Dedifferentiated amniotic fluid mesenchymal stem cell (primary cell): Measurements from ENCODE around the gene PLCB4.
"Not testable (repeated sequence)": the region's sequence is repeated elsewhere in the genome, so short reads cannot be mapped to it uniquely, and the experiment has no call there.

ENCODE experiments used
- DNase-seq: peaks from one replicate; pipeline ENCODE4 v3.0.0-alpha.2; 2016; ENCODE audit errors: extremely low spot score

Gene PLCB4

DNA sequence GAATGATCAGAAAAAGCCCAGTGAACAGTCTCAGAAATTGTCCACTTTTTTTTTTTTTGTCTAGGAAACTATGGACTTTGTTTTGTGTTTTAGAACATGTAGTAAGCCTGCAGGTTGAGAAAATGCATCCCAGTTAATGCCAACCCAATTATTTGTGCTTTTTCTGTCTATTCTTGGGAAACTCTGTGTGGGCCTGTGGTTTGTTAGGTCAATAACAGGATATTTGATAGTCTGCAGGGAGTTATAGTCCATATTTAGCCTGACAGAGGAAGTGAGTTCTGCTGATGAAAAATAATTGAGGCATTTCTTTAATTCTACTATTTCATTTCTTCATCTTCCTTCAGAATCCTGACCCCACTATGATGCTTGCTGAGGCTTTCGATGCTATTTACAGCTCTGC, 291.5 kb downstream of the PLCB4 start:
- DNase-seq: no peak

DNA sequence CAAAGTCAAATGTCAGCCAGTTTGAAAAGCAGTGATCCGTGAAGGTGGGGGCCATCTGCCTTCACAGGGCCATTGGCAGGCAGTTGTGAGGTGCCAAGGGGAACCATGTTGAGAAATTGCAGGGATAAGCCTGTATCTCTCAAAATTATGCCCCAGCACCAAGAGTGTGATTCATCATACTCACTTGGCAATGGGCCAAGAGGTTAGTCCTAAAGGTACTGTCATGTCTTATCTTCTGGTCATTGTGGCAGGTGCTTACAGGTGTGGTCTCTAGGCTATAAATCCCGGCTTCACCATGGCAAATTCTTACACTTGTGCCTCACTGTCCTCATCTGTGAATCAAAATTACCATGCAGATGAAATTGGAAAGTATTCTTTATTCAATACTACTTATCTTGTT, 294.8 kb downstream of the PLCB4 start:
- DNase-seq: no peak

DNA sequence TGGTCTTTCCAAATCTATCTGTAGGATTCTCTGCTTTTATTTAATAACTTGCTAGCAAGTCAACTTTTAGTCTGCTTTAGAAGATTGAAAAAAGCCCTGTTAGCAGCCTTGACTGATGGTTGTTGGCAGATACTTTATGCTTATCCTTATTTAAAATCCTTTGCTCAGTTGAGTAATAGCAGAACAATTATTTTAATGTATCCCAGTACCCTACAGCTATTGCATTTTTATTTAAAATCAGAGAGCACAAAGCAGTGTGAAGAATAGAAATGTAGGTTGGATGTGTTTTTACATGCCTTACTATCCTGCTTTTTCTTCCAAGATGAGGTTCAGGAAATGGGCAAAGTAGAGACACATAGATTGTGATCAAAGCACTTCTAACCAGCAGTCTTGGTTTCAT, 298.4 kb downstream of the PLCB4 start:
- DNase-seq: no peak

DNA sequence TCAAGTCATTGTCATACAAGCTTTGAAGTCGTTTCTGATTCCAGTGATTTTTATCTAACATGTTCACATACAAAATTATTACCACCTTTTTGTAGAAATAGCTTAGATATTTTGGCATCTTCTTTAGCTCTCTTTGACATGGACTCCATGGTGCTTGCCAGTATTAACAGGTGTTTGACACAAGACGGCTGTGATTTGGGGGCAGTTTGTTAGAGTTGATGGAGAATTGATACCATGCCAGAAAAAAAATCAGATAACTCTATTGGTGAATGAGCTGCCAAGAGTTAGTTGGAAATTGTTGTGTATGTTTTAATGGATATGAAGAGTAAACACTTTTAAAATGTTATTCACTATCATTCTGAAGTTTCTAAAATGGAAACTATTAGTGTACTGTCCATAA, 298.9 kb downstream of the PLCB4 start:
- no peak for DNase-seq

DNA sequence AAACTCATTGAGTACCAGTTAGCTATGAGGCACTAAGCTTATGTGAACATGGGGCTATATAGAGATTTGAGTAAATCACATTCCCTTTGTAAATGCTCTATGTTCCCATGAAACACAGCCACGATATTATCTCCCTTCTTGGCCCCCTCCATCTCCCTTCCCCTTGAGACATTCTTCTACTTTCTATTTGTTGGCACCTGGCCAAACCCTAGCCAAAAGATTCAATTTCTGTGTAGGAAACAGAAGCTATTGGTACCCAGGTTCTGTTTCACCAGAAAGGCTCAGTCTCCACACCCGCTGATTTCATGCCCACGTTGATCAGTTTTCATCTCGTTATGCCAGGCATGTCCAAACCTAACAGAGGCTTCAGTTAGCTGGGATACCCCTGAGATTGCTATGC, 300.0 kb downstream of the PLCB4 start:
- DNase-seq: no peak

DNA sequence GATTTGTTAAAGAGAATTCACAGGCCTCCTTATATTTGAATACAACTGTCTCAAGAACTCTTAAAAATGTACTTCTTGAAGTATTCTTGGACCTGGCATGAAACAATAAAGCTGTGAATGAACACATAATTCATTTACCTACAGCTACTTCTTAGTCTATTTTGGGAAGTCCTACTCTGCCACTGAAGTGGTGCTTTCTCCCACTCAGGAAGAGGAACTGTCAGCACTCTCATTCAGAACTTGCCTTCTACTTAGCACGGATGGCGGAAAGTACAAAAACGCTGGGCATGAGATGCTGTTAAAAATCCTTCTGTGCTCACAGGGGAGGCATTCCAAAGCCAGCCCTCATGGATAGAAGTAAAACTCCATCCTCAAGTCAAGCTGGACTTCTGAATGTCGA, 300.7 kb downstream of the PLCB4 start:
- DNase-seq: no peak

DNA sequence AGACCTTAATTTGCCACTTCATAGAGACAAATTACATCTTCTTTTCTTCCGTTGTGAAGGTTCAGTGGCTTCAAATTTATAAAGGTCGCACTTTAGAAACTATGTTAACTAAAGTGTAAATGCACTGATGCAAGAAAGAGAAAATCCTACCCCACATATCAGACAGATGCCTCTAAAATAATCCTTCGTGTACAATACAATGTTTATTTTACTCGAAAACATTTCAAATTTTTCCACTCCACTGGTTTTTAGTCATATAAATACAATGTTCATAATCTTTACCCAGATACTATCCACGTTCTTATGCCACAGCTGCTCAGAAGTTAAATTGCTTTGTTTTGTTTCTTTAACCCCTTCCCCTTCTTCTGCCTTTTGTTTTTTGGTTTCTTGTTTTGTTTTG, 305.2 kb downstream of the PLCB4 start:
- peak; percentile 90 for DNase-seq

- peak; percentile 52 for DNase-seq
These were observed 305.6 kb downstream of the PLCB4 start for GRCh38 chr20:9374480-9374879.

GRCh38 chr20:9375221-9375681, 306.4 kb downstream of the PLCB4 start:
- peak; percentile 81 for DNase-seq

GRCh38 chr20:9377007-9377406, 308.1 kb downstream of the PLCB4 start:
- no peak for DNase-seq

GRCh38 chr20:9385345-9386310, 316.7 kb downstream of the PLCB4 start:
- not testable (repeated sequence) for DNase-seq

DNA sequence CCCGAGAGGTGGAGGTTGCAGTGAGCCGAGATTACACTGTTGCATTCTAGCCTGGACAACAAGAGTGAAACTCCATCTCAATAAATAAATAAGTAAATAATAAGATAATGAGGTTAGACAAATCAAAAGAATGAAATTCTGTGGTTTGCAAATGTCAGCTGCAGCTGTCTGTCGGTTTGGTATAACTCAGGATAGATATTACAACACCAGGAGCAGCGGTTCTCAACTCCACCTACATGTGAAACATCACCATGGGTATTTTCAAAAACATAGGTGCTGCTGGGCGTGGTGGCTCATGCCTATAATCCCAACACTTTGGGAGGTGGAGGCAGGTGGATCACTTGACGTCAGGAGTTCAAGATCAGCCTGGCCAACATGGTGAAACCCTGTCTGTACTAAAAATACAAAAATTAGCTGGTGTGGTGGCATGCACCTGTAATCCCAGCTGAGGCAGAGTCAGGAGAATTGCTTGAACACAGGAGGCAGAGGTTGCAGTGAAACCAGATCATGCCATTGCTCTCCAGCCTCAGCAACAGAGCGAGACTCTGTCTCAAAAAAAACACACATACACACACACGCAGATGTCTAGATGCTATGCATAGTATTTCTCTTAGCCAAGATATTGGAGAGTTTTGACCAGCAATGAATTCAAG, 319.4 kb downstream of the PLCB4 start:
- no peak for DNase-seq

DNA sequence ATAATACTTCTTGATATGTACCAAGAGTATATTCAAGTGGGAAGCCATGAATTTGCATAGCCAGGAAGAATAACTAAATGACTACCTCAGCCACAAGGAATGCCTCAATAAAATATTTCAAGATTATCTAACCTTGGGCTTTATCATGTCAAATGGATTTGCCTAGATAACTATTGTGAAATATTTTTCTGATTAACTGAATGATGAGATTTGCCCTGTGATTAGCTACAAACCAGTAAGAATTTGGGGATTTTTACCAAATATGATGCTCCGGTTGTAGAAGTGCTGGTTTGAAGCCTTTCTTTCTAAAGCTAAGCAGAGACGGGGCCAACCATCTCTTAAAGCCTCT, 319.9 kb downstream of the PLCB4 start:
- DNase-seq: no peak

GRCh38 chr20:9389346-9389745, 320.5 kb downstream of the PLCB4 start:
- no peak for DNase-seq

GRCh38 chr20:9390441-9390840, 321.6 kb downstream of the PLCB4 start:
- no peak for DNase-seq

DNA sequence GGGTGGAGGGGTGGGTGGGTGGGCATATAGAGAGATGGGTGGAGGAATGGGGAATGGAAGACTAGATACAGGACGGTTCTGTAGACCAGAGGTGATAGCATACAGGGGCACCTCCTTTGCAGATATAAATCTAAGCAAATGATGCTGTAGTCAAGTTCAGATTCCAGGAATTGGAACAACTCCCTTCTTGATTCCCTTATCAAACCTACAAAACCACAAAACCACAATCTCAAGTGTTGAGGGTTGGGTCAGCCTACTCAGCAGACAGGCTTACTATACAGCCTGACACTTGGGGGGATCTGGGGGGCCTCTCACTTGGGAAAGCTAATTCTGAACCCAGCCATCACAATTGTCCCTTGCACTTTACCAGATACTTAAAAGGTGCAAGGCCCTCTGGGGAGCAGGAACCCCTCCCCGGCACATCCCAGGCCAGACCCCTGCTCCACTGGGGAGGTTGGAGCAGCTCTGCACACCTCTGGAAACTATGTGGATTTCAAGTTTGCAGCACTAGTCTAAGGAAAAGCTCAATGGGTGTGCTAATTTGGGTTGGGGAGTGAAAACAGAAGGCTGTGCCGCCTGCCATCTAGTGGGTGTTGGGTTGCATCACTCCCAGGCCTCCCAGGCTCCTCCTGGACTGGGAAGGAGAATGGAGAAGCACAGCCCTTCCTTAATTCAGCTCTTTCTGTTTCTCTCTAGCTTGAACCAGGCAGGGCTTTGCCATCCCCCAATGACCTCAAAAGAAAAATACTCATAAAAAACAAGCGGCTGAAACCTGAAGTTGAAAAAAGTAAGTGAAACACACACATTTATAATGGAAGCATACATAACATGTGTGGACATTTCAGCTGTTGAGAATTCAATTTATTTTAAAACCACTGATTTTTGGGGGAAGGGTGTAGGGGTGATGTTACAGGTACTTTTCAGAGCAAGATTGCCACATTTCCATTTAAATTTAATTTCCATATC, 324.3 kb downstream of the PLCB4 start:
- peak; percentile 82 for DNase-seq

DNA sequence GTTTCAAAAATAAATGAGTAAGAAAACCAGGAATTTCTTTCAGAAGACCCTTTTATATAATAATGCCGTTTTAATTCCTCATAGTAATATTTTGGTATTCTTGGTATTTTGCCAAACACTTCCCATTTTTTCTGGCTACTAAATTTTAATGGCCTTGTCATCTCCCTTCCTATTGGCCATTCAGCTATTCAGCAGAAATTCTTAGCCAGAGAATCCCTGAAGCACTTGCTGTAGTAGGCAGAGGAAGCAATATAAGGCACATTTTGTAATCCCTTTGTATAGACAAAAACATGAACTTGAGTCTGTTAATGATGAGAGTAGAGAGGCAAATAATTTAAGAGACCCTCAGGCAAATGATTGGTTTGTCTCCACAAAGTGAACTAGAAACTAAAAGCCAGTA, 327.1 kb downstream of the PLCB4 start:
- DNase-seq: no peak

- no peak for DNase-seq
These were observed 329.0 kb downstream of the PLCB4 start for GRCh38 chr20:9397928-9398327.

- DNase-seq: no peak
These were observed 330.0 kb downstream of the PLCB4 start for GRCh38 chr20:9398882-9399281.

DNA sequence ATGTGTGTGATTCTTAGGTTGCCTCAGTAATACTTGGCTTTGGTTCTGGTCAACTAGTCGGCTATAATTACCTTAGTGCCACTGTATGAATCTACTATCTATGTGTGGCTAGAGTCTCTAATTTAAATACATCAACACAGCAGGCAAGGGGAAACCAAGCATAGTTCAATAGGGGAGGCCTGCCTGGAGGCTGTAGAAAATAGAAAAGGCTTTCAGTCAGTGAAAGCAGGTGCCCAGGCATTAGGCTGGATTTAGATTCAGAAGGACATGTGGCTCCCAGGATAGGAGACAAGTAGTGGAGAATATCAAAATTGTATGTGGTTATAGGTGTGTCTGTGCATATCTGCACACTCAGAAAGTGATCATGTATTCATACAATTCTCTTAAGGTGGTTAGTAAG, 330.4 kb downstream of the PLCB4 start:
- no peak for DNase-seq

- DNase-seq: no peak
These were observed 331.5 kb downstream of the PLCB4 start for GRCh38 chr20:9400171-9401025.
